Stimulated activated CD8-positive, alpha-beta memory T cell treated with anti-CD3 and anti-CD28 coated beads, Interleukin-7, amount 100 ng/mL, for 4 hours (primary cell): ENCODE data around the gene APOL6.
"Not testable (repeated sequence)": the region's sequence is repeated elsewhere in the genome, so short reads cannot be mapped to it uniquely, and the experiment has no call there.

Experiments
- DNase-seq, 2 donors: peaks; one replicate each; pipeline ENCODE4 v3.0.0-alpha.2; 2020; ENCODE audit warnings: low read depth in 2 of 2

The APOL6 gene

DNA sequence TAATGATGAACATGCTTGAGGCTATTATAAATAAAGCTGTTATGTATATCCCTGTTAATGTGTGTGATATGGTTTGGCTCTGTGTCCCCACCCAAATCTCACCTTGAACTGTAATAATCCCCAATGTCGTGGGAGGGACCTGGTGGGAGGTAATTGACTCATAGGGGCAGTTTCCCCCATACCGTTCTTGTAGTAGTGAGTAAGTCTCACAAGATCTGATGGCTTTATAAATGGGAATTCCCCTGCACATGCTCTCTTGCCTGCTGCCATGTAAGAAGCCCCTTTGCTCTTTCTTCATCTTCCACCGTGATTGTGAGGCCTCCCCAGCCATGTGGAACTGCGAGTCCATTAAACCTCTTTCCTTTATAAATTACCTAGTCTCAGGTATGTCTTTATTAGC lies 31.2 kb downstream of the APOL6 start:
- peak; percentile 54 to 67 for DNase-seq

DNA sequence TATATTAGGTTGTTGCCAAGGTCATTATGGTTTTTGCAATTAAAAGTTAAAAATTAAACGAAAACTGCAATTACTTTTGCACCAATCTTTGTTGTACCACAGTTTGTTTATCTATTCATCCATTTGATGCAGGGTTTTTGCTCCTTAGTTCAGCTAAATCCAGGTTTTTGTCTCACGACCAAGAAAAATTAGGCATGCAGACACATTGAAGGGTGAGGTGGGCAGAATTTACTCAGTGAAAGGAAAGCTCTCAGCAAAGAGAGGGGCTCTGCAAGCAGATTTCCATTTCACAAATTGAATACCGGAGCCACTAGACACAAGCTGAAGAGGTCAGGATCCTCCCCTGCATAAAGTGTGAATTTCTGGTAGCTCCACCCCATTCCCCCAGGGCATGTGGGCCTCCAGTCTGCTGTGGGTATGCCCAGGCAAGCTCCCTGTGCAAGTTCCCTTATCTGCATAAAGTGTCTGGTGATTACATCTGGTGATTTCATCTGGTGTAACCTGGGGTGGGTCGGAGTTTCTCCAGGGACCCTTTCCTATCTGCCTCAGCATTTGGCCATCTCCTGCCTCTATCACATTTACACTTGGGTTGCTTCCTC lies 33.3 kb downstream of the APOL6 start:
- no peak for DNase-seq

DNA sequence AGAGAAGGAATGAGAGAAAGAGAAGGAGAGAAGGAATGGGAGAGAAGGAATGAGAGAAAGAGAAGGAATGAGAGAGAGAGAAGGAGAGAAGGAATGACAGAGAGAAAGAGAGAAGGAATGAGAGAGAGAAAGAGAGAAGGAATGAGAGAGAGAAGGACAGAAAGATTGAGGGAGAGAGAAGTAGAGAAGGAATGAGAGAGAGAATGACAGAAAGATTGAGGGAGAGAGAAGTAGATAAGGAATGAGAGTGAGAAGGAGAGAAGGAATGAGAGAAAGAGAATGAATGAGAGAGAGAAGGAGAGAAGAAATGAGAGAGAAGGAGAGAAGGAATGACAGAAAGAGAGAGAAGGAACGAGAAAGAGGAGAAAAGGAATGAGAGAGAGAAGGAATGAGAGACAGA lies 35.3 kb downstream of the APOL6 start:
- no peak for DNase-seq

DNA sequence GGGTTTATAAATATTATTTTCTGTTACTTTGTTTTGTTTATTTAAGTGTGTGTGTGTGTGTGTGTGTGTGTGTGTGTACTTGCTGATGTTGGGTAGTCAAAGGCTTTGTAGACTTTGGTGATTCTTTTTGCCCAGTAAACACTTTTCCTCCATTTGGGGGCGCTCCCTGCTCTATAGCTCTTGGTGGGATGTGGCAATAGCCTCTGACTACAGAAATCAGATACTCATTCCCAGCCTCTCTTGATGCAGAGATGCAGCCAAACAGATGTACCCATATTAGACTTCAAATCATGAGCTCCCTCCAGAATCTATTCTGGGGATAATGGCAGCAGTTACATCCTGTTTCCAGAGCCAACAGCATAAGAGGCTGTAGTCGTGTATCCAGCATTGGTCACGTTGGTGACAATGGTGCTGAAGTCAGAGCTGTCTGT lies 36.0 kb downstream of the APOL6 start:
- no peak for DNase-seq

DNA sequence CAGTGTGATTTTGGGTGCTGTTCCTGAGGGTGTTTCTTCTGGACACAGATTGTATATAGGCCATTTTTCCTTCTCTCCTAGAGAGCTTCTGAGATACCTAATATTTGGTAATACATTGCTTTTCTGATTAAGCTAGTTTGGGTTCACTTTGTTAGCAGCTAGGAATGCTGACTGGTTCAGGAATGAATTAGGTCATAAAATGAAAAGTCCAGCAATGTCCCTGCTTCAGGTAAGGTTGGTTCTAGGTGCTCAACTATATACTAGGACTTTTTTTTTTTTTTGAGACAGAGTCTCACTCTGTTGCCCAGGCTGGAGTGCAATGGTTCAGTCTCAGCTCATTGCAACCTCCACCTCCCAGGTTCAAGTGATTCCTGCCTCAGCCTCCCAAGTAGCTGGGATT lies 36.5 kb downstream of the APOL6 start:
- no peak for DNase-seq

DNA sequence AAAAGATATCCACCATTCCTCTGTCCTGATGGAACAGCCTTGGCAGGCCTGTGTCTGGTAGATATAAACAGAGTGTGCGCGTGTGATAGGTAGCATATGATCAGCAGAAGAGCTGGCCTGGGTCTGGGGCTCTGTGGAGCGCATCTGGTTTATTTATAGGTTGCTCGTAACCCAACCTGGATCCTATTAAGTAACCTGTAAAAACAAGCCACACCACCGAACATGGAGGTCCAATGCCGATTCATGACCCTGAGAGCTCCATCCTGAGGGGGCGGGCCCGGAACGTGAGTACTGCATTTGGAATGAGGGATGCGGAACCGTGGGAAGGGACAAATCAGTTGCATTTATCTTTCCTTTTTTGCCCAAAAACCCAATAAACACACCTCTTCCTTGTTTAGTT lies 37.5 kb downstream of the APOL6 start:
- no peak for DNase-seq

DNA sequence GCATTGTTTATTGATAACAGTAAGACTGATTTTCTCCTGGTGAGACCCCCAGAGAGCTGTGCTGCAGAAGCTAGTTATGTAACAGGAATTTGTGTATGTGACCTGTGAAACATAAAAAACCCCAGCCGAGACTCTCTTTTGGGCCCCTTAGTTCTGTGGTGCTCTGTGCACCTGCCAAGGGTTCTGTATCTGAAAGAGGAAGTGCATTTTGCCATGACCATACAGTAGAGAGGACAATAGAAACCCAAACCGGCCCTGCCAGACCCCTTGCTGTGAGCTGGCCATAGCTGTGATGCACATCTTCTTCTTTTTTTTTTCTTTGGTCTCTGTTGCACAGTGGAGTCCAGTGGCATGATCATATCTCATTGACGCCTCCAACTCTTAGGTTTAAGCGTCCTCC lies 38.1 kb downstream of the APOL6 start:
- no peak for DNase-seq

DNA sequence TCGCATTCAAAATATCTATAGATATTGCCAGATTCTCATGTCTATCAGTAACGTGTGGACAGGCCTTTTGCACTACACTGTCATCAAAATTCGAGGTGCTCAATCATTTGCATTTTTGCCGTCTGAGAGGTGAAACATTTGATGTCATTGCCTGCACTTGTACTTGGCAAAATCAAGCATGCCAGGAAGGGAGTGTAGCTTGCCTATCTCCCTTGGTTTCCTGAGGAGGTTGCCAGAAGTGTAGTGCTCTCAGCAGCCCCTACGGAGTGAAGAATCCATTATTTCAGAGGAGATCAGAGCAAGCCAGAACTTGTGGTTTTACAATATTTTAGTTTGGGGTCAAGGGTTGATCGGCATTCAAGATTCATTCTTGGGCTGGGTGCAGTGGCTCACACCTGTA lies 39.2 kb downstream of the APOL6 start:
- DNase-seq, result no peak

DNA sequence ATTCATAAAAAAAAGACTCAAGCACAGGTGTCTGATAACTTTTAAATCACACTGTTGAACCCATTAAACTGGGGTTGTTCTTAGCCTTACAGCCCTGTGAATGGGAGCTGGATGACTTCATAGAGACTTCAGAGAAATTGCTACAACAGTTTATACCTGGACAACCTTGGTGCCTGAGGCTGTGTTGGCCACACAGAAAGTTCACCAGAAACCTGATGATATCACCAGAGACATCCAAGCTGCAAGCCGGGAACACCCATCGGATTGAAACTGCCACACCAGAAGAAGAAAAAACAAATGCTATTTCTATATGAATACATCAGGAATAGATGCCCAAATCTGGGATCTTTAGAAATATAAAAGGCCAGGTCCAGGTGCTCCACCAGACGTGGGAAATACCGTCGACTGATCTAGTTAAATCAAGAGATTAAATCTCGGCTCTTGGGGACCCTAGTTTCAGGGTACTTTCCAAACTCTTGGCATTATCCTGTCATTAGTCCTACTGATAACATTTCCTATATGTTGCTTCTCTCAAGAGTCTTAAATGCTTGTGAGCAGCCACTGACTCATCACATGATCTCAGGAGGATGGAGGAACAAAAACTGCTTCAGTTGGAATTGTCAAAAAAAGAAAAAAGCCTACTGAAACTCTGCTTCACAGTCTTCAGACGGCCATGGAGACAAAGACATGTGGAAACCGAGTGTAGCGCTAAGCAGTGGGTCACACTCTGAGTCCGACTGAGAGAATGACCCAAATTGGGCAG lies 40.8 kb downstream of the APOL6 start:
- DNase-seq, result no peak

DNA sequence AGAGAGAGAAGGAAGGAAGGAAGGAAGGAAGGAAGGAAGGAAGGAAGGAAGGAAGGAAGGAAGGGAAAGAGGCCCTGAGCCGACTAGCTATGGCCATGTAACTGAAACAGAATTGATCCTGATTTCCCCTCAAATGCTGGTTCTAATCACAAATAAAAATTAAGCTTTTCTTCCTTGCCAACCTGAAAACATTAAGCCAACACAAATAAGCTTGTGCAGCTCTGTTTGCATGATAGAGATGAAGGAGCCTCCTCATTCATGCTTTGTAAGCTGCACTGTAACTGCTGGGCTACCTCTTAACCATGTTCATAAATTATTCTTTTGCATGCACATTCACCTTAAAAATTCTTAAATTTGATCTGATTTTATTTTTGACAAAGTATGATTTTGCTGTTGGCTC lies 41.8 kb downstream of the APOL6 start:
- DNase-seq, result no peak

DNA sequence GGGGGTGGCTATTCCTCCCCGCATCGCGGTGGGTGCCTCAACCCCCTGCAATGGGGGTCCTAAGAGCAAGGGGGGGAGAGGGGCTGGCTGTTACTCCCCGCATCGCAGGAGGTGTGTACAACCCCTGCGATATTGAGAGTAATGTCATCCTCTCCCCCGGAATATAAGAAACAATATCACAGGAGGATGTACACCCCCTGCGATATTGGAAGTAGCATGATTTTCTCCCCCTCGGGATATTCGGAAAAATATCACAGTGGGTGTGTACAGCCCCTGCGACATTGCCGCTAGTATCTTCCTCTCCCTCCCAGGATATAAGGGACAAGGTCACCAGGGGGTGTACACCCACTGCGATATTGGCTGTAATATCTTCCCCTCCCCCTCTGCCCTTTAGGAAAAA lies 47.0 kb downstream of the APOL6 start:
- DNase-seq, result no peak

DNA sequence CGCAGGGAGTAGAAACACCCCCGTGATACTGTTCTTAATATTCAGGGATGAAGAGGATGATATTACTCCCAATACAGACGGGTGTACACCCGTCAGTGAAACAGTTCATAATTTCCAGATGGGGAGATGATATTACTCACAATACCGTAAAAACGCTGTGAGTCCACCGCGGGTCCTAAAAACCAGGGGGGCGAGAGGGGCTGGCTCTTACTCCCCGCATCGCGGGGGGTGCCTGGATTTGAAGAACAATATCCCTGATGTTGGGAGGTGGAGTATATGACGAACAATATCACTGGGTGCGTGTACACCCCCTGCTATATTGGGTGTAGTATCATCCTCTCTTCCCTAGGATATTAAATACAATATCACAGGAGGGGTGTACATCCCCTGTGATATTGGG lies 48.9 kb downstream of the APOL6 start:
- DNase-seq, result no peak

DNA sequence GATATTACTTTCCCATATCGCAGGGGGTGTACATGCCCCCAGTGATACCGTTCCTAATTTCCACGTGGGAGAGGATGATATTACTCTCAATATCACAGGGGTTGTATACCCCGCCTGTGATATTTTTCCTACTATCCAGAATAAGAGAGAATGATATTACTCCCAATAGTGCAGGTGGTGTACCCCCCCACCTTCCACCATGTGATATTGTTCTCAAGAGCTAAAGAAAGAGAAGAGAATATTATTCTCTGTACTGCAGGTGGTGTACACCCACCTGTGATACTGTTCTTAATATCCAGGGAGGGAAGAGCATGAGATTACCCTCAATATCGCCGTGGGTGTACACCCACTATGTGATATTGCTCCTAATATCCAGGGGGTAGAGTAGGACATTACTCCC lies 51.6 kb downstream of the APOL6 start:
- DNase-seq, result not testable (repeated sequence)

DNA sequence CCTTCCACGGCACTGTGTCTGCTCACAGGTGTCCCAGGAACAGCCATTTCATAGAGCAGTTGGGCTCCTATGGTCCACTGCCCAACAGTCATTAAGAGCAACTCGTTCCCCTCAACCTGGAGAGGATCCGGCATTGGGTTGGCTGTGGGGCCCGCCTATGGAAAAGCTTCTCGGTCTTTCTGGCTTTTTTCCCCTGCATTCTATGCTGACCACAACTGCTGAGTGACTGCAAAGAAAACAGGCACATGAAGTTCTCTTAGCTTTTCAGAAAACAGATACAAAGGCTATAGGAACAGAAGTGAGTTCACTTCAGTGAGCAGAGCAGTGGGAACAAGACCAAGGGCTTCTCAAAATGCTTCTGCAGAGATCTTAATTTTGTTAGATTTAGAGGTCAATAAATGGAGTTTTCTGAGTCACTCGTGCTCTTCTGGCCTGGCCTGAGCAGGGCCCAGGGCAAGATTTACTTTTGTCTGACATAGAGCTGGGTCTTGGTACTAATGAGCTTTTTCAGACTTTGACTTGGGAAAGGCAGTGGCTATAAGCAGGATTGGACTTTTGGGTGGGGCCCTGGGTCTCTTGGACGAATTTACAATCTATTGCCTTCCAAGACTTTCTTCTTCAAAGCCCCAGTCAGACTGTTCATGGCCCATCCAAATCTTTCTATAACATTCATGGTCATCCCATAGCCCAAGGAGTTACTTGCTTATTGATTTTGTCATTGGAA lies 55.8 kb downstream of the APOL6 start:
- no peak for DNase-seq

DNA sequence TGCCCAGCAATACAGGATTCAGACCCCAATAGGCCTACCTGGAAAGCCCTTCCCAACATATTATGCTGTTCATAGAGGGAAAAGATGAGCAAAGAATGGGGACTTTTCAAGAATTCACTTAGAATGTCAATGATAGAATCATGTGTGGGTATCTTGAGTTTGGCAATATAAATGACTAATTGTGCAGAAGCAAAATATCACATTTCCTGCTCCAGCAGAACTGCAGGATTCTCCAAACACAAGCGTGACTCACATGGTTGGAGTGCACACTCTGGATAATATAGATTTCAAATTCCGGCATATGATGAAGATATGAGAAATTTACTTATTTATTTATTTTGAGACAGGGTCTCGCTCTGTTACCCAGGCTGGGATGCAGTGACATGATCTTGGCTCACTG lies 56.9 kb downstream of the APOL6 start:
- DNase-seq, result no peak

DNA sequence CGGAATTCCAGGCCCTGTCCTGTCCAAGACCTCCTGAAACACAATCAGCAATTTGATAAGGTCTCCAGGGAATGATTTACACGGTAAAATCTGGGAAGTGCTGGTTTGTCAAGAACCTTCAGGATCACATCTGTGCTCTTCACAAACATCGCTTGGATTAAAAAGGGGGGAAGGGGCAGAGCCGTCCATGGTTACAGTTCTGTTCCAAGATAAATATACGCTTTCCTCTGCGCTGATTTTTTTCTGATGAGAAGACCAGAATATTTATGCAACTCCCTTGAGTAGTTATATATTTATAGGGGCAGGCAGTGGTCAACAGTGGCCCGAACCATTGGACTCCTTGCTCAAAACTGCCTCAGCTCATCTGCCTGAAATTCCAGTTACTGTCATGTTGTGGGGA lies 60.2 kb downstream of the APOL6 start:
- no peak for DNase-seq

DNA sequence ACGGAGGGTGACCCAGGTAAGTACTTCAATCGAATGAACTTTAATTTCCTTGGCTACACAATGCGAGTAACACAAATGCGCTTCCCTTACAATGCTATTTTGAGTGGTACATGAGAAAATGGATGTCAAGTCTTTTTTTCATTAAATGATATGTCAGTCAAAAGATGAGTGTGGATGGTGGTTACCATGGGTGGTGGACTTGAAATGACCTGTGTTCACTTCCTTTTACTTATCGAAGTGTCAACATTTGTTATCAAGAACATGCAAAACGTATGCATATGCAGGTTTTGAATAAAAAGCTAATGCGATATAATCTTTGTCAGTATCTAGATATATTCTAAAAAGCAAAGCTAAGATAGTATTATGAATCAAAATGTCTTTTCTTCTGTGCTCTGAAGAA lies 60.7 kb downstream of the APOL6 start:
- no peak for DNase-seq

DNA sequence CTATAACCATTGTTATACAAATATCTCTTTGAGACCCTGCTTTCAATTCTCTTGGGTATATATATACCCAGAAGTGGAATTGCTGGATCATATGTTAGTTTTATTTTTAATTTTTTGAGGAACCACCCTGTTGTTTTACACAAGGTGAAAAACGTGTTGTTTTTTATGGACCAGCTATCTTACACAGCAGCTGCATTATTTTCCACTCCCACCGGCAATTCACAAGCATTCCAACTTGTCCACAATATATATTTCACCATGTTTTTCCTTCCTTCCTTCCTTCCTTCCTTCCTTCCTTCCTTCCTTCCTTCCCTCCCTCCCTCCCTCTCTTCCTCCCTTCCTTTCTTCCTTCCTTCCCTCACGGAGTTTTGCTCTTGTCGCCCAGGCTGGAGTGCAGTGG lies 63.1 kb downstream of the APOL6 start:
- no peak for DNase-seq

DNA sequence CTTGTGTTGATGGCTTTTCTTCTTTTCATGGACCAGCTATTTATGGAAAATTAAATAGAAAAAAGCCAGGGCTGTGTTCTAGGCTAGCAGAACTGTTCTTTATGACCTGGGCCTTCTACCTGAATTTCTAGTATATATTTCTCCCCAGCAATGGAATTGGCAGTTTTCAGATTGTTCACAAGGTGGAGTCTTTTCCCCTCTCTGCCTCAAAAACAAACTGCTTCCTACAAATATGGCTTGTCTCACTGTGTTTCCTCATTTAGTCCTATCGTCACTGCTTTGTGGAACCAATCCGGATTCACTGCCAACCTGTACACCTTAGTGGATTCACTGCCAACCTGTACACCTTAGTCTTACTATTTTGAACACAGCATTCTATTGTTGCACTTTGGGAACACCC lies 64.4 kb downstream of the APOL6 start:
- no peak for DNase-seq

DNA sequence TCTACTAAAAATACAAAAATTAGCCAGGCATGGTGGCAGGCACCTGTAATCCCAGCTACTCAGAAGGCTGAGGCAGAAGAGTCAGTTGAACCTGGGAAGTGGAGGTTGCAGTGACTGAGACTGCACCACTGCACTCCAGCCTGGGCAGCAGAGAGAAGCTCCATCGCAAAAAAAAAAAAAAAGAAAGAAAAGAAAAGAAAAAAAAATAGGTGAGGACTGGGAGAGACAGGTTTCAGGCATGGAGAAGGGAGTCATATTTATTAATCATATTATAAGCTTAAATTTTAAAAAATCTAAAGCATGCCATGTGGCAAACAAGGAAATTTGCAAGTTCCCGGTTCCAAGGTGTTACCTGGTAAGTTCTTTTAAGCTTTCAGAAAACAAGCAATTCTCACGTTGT lies 69.3 kb downstream of the APOL6 start, which contains the start of gene APOL5:
APOL5 (plus strand) TSS at position 301 of the 400 bp plus-strand sequence; CDS start at position 301, 0 bp downstream.
- DNase-seq, result no peak
